Measurements from ENCODE around the gene USP6NL. TPM values are rescaled to one million over a fixed set of nuclear protein-coding genes. Genes with fewer than 3 reads are reported as not detected.
A peak's percentile ranks its signal among the peaks of the same experiment; 100 is the strongest.

The USP6NL gene
- total RNA-seq, 1 experiment from 2014 or later = 35.6 TPM

GRCh38 chr10:11451640-11452260, 159.7 kb downstream of the USP6NL start:
- no peak overlapping the region for H3K4me3 ChIP-seq (ENCODE audit: low read depth, low read length)
- intact Hi-C loops (cut with micrococcal nuclease; ENCODE audit: unreplicated experiment) = no loop called here
- no TSS peak for BruUV-seq (replicated peaks)
- no peaks in the 10 kb centered on the region; the same call in 1 of the 2 replicates for H3K27me3 ChIP-seq (replicated peaks; ENCODE audit: control insufficient read depth, insufficient read depth, low read length)
- no peaks in the 10 kb centered on the region for H3K36me3 ChIP-seq (ENCODE audit: control insufficient read depth, insufficient read depth, low read length)
- peak in 1 of 2 experiments; percentile 30 for DNase-seq
- Mint-ChIP-seq H3K27me3 (ENCODE audit: insufficient read depth, unreplicated experiment) (peaks cover 13% of the 10 kb centered on the region), H3K36me3 (ENCODE audit: insufficient read depth, unreplicated experiment) (peaks cover 13% of the 10 kb centered on the region), H3K9me3 (ENCODE audit: unreplicated experiment) (no peaks in the 10 kb centered on the region), H3K4me1 (ENCODE audit: low read depth, unreplicated experiment) (peaks cover 6% of the 10 kb centered on the region), H3K4me3 (ENCODE audit: unreplicated experiment) (no peak overlapping the region), H3K27ac (ENCODE audit: unreplicated experiment) (no peak overlapping the region)
- POLR2A ChIA-PET = no interaction called here
- TF ChIP-seq, protein P1, sequence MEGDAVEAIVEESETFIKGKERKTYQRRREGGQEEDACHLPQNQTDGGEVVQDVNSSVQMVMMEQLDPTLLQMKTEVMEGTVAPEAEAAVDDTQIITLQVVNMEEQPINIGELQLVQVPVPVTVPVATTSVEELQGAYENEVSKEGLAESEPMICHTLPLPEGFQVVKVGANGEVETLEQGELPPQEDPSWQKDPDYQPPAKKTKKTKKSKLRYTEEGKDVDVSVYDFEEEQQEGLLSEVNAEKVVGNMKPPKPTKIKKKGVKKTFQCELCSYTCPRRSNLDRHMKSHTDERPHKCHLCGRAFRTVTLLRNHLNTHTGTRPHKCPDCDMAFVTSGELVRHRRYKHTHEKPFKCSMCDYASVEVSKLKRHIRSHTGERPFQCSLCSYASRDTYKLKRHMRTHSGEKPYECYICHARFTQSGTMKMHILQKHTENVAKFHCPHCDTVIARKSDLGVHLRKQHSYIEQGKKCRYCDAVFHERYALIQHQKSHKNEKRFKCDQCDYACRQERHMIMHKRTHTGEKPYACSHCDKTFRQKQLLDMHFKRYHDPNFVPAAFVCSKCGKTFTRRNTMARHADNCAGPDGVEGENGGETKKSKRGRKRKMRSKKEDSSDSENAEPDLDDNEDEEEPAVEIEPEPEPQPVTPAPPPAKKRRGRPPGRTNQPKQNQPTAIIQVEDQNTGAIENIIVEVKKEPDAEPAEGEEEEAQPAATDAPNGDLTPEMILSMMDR (IDR thresholded peaks at IDR 0.05; ENCODE audit: insufficient read depth in 1 of 2, low read depth in 1 of 2, low read length in 1 of 2, severe bottlenecking in 1 of 2, unreplicated experiment in 1 of 2) = no peak
- H3K4me1 ChIP-seq = no peaks in the 10 kb centered on the region
- CTCF ChIA-PET = interaction anchor here (0.7 to 0.9 kb wide), 2 partner anchors 11 to 27 kb away, joined by 3 read pairs; no protein-coding TSS in a partner anchor
- H3K9me3 ChIP-seq = no peaks in the 10 kb centered on the region

DNA sequence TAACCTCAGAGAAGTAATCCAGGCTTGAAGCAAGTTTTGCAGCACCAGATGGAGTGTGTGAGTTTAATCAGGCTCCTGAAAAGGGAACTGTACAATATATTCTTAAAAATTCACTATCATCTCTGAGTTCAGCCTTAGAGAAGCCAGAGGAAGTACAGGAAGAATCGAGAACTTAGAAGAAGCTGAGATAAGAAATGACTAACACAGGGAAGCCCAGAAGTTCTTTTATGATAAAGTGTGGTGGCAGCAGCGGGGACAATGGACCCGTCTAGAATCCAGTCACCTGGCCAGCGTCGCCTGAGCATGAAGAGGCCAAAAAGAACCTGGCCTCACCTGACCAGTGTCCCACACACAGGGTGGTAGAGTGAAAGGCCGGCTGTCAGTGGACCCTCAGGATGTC, 161.0 kb downstream of the USP6NL start:
- Mint-ChIP-seq H3K27me3 (ENCODE audit: insufficient read depth, unreplicated experiment) (peaks cover 18% of the 10 kb centered on the region), H3K4me1 (ENCODE audit: low read depth, unreplicated experiment) (peaks cover 6% of the 10 kb centered on the region), H3K36me3 (ENCODE audit: insufficient read depth, unreplicated experiment) (peaks cover 12% of the 10 kb centered on the region), H3K9me3 (ENCODE audit: unreplicated experiment) (no peaks in the 10 kb centered on the region), H3K4me3 (ENCODE audit: unreplicated experiment) (no peak overlapping the region), H3K27ac (ENCODE audit: unreplicated experiment) (no peak overlapping the region)
- DNase-seq = no peak
- POLR2A ChIA-PET = no interaction called here
- H3K36me3 ChIP-seq (ENCODE audit: control insufficient read depth, insufficient read depth, low read length) = no peaks in the 10 kb centered on the region
- no peaks in the 10 kb centered on the region for H3K9me3 ChIP-seq
- H3K27me3 ChIP-seq (replicated peaks; ENCODE audit: control insufficient read depth, insufficient read depth, low read length) = no peaks in the 10 kb centered on the region; the same call in 1 of the 2 replicates
- TF ChIP-seq, protein P1 (IDR thresholded peaks at IDR 0.05; ENCODE audit: insufficient read depth in 1 of 2, low read depth in 1 of 2, low read length in 1 of 2, severe bottlenecking in 1 of 2, unreplicated experiment in 1 of 2) = no peak
- no peak overlapping the region for H3K4me3 ChIP-seq (ENCODE audit: low read depth, low read length)
- H3K4me1 ChIP-seq = no peaks in the 10 kb centered on the region
- no TSS peak for BruUV-seq (replicated peaks)
- CTCF ChIA-PET = interaction anchor here (0.5 to 0.6 kb wide), 2 partner anchors 9 to 379 kb away, joined by 4 to 5 read pairs; no protein-coding TSS in a partner anchor
- intact Hi-C loops (cut with micrococcal nuclease; ENCODE audit: unreplicated experiment) = no loop called here

GRCh38 chr10:11449761-11450160, 161.7 kb downstream of the USP6NL start:
- H3K4me1 ChIP-seq = no peaks in the 10 kb centered on the region
- no peak for DNase-seq
- ChIA-PET CTCF (no interaction called here), POLR2A (no interaction called here)
- TF ChIP-seq, protein P1 (IDR thresholded peaks at IDR 0.05; ENCODE audit: insufficient read depth in 1 of 2, low read depth in 1 of 2, low read length in 1 of 2, severe bottlenecking in 1 of 2, unreplicated experiment in 1 of 2) = no peak
- no peaks in the 10 kb centered on the region for H3K9me3 Mint-ChIP-seq (ENCODE audit: unreplicated experiment)
- H3K36me3 Mint-ChIP-seq (ENCODE audit: insufficient read depth, unreplicated experiment) = peaks cover 7% of the 10 kb centered on the region
- H3K27me3 Mint-ChIP-seq (ENCODE audit: insufficient read depth, unreplicated experiment) = peaks cover 18% of the 10 kb centered on the region
- H3K4me3 ChIP-seq (ENCODE audit: low read depth, low read length) = no peak overlapping the region
- H3K4me3 Mint-ChIP-seq (ENCODE audit: unreplicated experiment) = no peak overlapping the region
- no peaks in the 10 kb centered on the region; the same call in 1 of the 2 replicates for H3K27me3 ChIP-seq (replicated peaks; ENCODE audit: control insufficient read depth, insufficient read depth, low read length)
- no peaks in the 10 kb centered on the region for H3K9me3 ChIP-seq
- no peaks in the 10 kb centered on the region for H3K36me3 ChIP-seq (ENCODE audit: control insufficient read depth, insufficient read depth, low read length)
- intact Hi-C loops (cut with micrococcal nuclease; ENCODE audit: unreplicated experiment) = no loop called here
- H3K4me1 Mint-ChIP-seq (ENCODE audit: low read depth, unreplicated experiment) = peaks cover 6% of the 10 kb centered on the region
- no peak overlapping the region for H3K27ac Mint-ChIP-seq (ENCODE audit: unreplicated experiment)
- no TSS peak for BruUV-seq (replicated peaks)

Data from Caco-2 (cell line).